Measurements from ENCODE around the gene KEAP1.

KEAP1 gene

DNA sequence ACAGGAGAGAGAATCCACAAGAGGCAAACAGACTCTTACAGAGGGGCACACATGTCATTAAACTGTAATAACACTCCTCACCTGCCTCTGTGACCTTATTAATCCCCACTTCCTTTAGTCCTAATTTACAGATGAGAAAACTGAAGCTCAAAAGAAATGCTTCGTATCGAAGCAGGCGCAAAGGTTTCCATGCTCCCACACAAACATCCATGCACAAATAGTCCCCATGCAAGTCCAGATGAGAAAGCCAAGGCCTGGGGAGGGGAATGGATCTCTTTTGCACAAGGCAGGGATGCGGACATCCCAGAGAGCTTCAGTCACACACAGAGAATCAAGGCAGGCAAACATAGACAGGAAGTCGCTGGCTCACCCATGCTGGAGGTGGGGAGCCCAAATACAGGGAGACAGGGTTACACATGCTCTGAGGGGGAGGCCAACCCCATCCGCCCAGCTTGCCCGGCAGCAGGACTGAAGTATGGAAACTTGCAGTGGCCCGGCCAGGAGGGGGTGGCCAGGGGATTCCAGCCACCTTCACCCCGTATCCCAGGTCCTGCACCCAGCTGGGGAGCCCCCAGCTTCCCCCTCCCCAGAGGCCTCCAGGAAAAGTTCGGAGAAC lies 13.6 kb upstream of the KEAP1 start:
- Histone ChIP-seq H3K36me3 (no peaks in the 10 kb centered on the region), H3K4me3 (peak overlapping the region; percentile 35 to 42), H3K9me3 (no peaks in the 10 kb centered on the region), H3K4me1 (peaks cover 0 to 26% (median 15%) of the 10 kb centered on the region in 4 donors), H3K27me3 (peaks cover 0 to 47% of the 10 kb centered on the region in 2 donors), H3K27ac (no peak overlapping the region)
- TF ChIP-seq, protein P1, sequence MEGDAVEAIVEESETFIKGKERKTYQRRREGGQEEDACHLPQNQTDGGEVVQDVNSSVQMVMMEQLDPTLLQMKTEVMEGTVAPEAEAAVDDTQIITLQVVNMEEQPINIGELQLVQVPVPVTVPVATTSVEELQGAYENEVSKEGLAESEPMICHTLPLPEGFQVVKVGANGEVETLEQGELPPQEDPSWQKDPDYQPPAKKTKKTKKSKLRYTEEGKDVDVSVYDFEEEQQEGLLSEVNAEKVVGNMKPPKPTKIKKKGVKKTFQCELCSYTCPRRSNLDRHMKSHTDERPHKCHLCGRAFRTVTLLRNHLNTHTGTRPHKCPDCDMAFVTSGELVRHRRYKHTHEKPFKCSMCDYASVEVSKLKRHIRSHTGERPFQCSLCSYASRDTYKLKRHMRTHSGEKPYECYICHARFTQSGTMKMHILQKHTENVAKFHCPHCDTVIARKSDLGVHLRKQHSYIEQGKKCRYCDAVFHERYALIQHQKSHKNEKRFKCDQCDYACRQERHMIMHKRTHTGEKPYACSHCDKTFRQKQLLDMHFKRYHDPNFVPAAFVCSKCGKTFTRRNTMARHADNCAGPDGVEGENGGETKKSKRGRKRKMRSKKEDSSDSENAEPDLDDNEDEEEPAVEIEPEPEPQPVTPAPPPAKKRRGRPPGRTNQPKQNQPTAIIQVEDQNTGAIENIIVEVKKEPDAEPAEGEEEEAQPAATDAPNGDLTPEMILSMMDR (IDR thresholded peaks at IDR 0.05): no peak
- intact Hi-C loops (cut with DNase I; ENCODE audit: low total_unique reads): no loop called here
- DNase-seq: no peak

DNA sequence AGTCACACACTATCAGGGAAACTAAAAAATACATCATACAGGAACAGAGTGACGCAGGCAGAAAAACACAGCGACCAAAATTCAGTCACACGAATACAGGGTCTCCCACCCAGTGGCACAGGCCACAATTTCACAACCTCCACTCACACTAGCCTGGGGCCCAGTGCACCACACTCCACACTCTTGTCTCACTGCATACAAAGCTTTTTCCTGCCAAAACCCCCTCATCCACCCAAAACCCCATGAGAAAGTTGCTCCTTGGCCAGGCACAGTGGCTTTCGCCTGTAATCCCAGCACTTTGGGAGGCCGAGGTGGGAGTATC lies 12.9 kb upstream of the KEAP1 start:
- Histone ChIP-seq H3K27me3 (peaks cover 0 to 47% of the 10 kb centered on the region in 2 donors), H3K27ac (no peak overlapping the region), H3K4me3 (no peak overlapping the region), H3K9me3 (no peaks in the 10 kb centered on the region), H3K4me1 (peaks cover 0 to 26% (median 15%) of the 10 kb centered on the region in 4 donors), H3K36me3 (no peaks in the 10 kb centered on the region)
- intact Hi-C loops (cut with DNase I; ENCODE audit: low total_unique reads): no loop called here
- DNase-seq: no peak
- TF ChIP-seq, protein P1 (IDR thresholded peaks at IDR 0.05): no peak

DNA sequence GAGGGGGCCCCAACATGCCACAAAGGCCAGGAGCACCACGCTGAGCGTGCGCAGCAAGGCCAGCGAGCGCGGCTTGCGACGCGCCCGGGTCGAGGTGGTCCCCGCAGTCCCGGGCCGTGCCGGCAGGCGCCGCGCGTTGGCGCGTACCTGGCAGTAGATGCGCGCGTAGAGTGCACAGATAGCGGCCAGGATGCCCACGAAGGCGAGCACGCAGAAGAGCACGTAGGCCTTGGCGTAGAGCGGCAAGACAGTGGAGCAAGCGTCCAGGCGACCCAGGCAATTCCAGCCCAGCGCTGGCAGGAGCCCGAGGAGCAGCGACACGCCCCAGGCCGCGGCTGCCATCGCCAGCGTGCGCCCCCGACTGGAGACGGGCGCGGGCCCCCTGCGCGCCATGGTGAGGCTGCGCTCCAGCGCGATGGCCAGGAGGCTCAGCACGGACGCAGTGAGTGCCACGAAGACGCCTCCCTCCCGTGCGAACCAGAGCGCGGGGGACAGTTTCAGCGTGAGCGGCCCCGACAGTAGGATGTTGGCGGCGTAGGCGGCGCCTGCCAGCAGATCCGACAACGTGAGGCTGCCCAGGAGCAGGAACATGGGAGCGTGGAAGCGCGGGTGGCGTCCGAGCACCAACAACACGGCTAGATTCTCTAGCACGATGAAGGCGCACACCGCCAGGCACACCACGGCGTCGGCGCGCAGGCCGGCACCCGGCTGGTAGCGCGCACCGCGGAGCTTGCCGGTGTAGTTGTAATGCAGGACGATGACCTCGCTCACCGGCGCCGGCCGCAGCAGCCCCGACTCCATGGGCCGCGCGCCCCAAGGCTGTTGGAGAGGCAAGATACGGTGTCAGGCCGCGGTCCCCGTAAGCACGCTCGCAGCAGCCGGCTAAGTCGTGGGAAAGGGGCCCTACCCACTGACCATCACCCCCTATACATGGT lies 11.3 kb upstream of the KEAP1 start:
- Histone ChIP-seq H3K27me3 (peaks cover 0 to 57% of the 10 kb centered on the region in 2 donors), H3K27ac (no peak overlapping the region), H3K9me3 (no peaks in the 10 kb centered on the region), H3K36me3 (no peaks in the 10 kb centered on the region), H3K4me3 (no peak overlapping the region), H3K4me1 (peaks cover 0 to 33% (median 20%) of the 10 kb centered on the region in 4 donors)
- intact Hi-C loops (cut with DNase I; ENCODE audit: low total_unique reads): no loop called here
- no peak for DNase-seq
- TF ChIP-seq, protein P1 (IDR thresholded peaks at IDR 0.05): no peak

DNA sequence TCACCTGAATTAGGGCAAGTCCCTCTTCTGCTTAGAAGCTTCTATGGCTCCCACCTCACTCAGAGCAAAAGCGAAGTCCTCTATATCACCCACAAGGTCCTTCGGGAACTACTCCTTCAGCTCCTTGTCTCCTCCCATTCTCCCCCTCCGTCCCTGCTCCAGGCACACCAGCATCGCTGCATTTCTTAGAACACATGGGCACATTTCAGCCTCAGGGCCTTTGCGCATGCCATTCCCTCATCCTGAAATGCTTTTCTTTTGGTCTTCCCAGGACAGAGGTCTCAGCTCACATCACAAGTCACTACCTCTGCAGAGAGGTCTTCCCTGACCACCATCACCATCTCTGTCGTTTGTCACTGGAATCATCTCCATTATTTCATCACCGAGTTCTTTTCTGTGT lies 10.1 kb upstream of the KEAP1 start:
- Histone ChIP-seq H3K9me3 (no peaks in the 10 kb centered on the region), H3K27ac (no peak overlapping the region), H3K36me3 (no peaks in the 10 kb centered on the region), H3K4me1 (peaks cover 0 to 27% (median 18%) of the 10 kb centered on the region in 4 donors), H3K4me3 (no peak overlapping the region), H3K27me3 (peaks cover 0 to 52% of the 10 kb centered on the region in 2 donors)
- TF ChIP-seq, protein P1 (IDR thresholded peaks at IDR 0.05): no peak
- DNase-seq: no peak
- intact Hi-C loops (cut with DNase I; ENCODE audit: low total_unique reads): no loop called here

DNA sequence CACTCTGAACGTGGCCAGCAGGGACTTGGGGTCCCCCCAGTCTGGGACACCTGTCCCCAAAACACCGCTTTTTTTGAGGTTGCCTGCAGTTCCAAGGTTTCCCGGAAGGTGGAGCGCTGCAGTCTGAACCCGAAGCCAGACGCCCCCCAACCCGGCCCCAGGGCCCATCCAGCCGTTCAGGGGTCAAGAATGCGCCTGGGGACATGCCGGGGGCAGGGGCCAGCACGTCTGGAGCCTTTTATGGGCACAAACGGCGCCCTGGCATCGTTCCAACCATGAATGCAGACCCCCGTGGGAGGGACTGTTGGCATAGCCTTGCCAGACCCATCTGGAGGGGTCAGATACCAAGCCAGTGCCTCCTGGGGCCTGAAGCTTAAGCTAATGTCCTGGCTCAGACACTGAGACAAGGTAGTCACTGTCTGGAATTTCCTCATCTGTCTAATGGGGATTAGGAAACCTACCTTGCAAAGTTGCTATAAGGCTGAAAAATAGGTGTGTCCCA lies 7.2 kb upstream of the KEAP1 start:
- Histone ChIP-seq H3K4me3 (no peak overlapping the region), H3K9me3 (no peaks in the 10 kb centered on the region), H3K27ac (no peak overlapping the region), H3K27me3 (peaks cover 0 to 39% of the 10 kb centered on the region in 2 donors), H3K36me3 (no peaks in the 10 kb centered on the region), H3K4me1 (peaks cover 0 to 15% (median 5%) of the 10 kb centered on the region in 4 donors)
- intact Hi-C loops (cut with DNase I; ENCODE audit: low total_unique reads): no loop called here
- TF ChIP-seq, protein P1 (IDR thresholded peaks at IDR 0.05): peak; percentile 40 to 52
- no peak for DNase-seq
